Glutamatergic neuron (in vitro differentiated cells): ENCODE results near the gene PHACTR2. TPM values are rescaled to one million over a fixed set of nuclear protein-coding genes. Genes with fewer than 3 reads are reported as not detected.

Experiments used
- DNase-seq: peaks from one replicate; pipeline ENCODE4 v3.0.0; 2022
- H3K27ac Mint-ChIP-seq: one replicate; pipeline ENCODE4 v1.8.0; 2020; ENCODE audit warnings: mild to moderate bottlenecking, mixed read lengths, inconsistent platforms; ENCODE audit not compliant: unreplicated experiment
- H3K27me3 Mint-ChIP-seq: one replicate; pipeline ENCODE4 v1.8.0; 2020; ENCODE audit warnings: mild to moderate bottlenecking, moderate library complexity, mixed read lengths, inconsistent platforms; ENCODE audit not compliant: unreplicated experiment
- H3K36me3 Mint-ChIP-seq: one replicate; pipeline ENCODE4 v1.8.0; 2020; ENCODE audit warnings: mild to moderate bottlenecking, mixed read lengths, inconsistent platforms; ENCODE audit not compliant: unreplicated experiment
- H3K4me1 Mint-ChIP-seq: one replicate; pipeline ENCODE4 v1.8.0; 2020; ENCODE audit warnings: mild to moderate bottlenecking, low read depth, mixed read lengths, inconsistent platforms; ENCODE audit not compliant: unreplicated experiment
- H3K4me3 Mint-ChIP-seq: one replicate; pipeline ENCODE4 v1.8.0; 2020; ENCODE audit warnings: mild to moderate bottlenecking, mixed read lengths, inconsistent platforms; ENCODE audit not compliant: unreplicated experiment
- H3K9me3 Mint-ChIP-seq: one replicate; pipeline ENCODE4 v1.8.0; 2020; ENCODE audit warnings: mild to moderate bottlenecking, moderate library complexity, mixed read lengths, inconsistent platforms; ENCODE audit not compliant: unreplicated experiment
- total RNA-seq: library from RNA; stranded (reverse); fragmentation: NEBNext Ultra II Directional; extraction: Animal tissue kit (Norgen Biotek cat#: 25700); gene quantifications from one replicate; pipeline ENCODE4 v1.2.1, GENCODE V29; 2021; ENCODE audit not compliant: unreplicated experiment
- TF ChIP-seq, protein P1 (sequence below): fragments of 200-600 bp; sonication (generic); IDR thresholded peaks from one replicate; pipeline ENCODE4 v1.5.0; 2021; ENCODE audit not compliant: partially characterized antibody, unreplicated experiment

PHACTR2 gene
- total RNA-seq, 1 donor from 2014 or later, result 9.7 TPM

- no peaks in the 10 kb centered on the region for H3K36me3 Mint-ChIP-seq
- no peak overlapping the region for H3K27ac Mint-ChIP-seq
- no peaks in the 10 kb centered on the region for H3K4me1 Mint-ChIP-seq
- H3K4me3 Mint-ChIP-seq, result no peak overlapping the region
- H3K27me3 Mint-ChIP-seq, result peaks cover 3% of the 10 kb centered on the region
- H3K9me3 Mint-ChIP-seq, result no peaks in the 10 kb centered on the region
- TF ChIP-seq, protein P1, sequence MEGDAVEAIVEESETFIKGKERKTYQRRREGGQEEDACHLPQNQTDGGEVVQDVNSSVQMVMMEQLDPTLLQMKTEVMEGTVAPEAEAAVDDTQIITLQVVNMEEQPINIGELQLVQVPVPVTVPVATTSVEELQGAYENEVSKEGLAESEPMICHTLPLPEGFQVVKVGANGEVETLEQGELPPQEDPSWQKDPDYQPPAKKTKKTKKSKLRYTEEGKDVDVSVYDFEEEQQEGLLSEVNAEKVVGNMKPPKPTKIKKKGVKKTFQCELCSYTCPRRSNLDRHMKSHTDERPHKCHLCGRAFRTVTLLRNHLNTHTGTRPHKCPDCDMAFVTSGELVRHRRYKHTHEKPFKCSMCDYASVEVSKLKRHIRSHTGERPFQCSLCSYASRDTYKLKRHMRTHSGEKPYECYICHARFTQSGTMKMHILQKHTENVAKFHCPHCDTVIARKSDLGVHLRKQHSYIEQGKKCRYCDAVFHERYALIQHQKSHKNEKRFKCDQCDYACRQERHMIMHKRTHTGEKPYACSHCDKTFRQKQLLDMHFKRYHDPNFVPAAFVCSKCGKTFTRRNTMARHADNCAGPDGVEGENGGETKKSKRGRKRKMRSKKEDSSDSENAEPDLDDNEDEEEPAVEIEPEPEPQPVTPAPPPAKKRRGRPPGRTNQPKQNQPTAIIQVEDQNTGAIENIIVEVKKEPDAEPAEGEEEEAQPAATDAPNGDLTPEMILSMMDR, result no peak
- DNase-seq, result no peak
These were observed 43.9 kb downstream of the PHACTR2 start for GRCh38 chr6:143721642-143722041.

- Mint-ChIP-seq H3K9me3 (no peaks in the 10 kb centered on the region), H3K27me3 (no peaks in the 10 kb centered on the region), H3K36me3 (no peaks in the 10 kb centered on the region), H3K4me3 (no peak overlapping the region), H3K27ac (no peak overlapping the region), H3K4me1 (no peaks in the 10 kb centered on the region)
- TF ChIP-seq, protein P1, result no peak
- no peak for DNase-seq
These were observed 47.1 kb downstream of the PHACTR2 start for GRCh38 chr6:143724876-143725275.

DNA sequence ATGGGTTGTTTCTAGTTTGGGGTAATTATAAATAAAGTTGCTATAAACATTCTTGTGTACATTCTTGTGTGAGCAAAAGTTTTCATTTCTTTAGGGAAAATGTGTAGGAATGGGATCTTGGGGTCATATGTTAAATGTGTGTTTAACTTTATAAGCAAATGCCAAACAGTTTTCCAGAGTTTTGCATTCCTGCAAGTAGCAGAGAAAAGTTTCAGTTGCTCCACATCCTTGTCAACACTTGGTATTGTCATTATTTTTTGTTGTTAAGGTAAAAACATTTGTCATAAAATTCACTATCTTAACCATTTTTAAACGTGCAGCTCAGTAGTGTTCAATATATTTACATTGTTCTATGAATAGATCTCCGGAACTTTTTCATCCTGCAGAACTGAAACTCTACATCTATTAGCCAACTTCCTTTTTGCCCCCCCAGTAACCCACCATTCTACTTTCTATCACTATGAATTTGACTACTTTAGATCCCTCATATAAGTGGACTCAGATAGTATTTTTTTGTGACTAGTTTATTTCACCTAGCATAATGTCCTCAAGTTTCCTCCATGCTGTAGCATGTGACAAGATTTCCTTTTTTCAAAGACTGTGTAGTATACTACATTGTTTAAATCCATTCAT lies 48.4 kb downstream of the PHACTR2 start:
- H3K27me3 Mint-ChIP-seq, result no peaks in the 10 kb centered on the region
- no peaks in the 10 kb centered on the region for H3K4me1 Mint-ChIP-seq
- H3K4me3 Mint-ChIP-seq, result no peak overlapping the region
- DNase-seq, result no peak
- no peaks in the 10 kb centered on the region for H3K36me3 Mint-ChIP-seq
- no peaks in the 10 kb centered on the region for H3K9me3 Mint-ChIP-seq
- TF ChIP-seq, protein P1, result no peak
- H3K27ac Mint-ChIP-seq, result no peak overlapping the region

GRCh38 chr6:143727035-143727434 lies 49.3 kb downstream of the PHACTR2 start:
- DNase-seq, result no peak
- H3K9me3 Mint-ChIP-seq, result no peaks in the 10 kb centered on the region
- no peak overlapping the region for H3K27ac Mint-ChIP-seq
- no peaks in the 10 kb centered on the region for H3K27me3 Mint-ChIP-seq
- H3K4me3 Mint-ChIP-seq, result no peak overlapping the region
- no peaks in the 10 kb centered on the region for H3K36me3 Mint-ChIP-seq
- TF ChIP-seq, protein P1, result no peak
- H3K4me1 Mint-ChIP-seq, result no peaks in the 10 kb centered on the region

- no peak for DNase-seq
- H3K4me3 Mint-ChIP-seq, result no peak overlapping the region
- H3K9me3 Mint-ChIP-seq, result no peaks in the 10 kb centered on the region
- H3K4me1 Mint-ChIP-seq, result no peaks in the 10 kb centered on the region
- TF ChIP-seq, protein P1, result no peak
- no peaks in the 10 kb centered on the region for H3K36me3 Mint-ChIP-seq
- H3K27me3 Mint-ChIP-seq, result no peaks in the 10 kb centered on the region
- H3K27ac Mint-ChIP-seq, result no peak overlapping the region
These were observed 54.0 kb downstream of the PHACTR2 start for GRCh38 chr6:143731789-143732188.
